ENCODE results near the gene TOX2.

GRCh38 chr20:43913291-43914025 lies 1.2 kb upstream of the TOX2 start:
- TF ChIP-seq CTCF (conservative IDR thresholded peaks at IDR 0.05; ENCODE audit: low read depth, low read length) (no peak), POLR2A (IDR thresholded peaks at IDR 0.05; ENCODE audit: low read depth, low read length) (no peak), MAZ (IDR thresholded peaks at IDR 0.05; ENCODE audit: borderline replicate concordance, low read depth, low read length) (no peak), NFE2L2 (IDR thresholded peaks at IDR 0.05; ENCODE audit: low read depth, low read length) (no peak), ELK1 (IDR thresholded peaks at IDR 0.05; ENCODE audit: borderline replicate concordance, low read depth, low read length) (no peak), SMC3 (IDR thresholded peaks at IDR 0.05; ENCODE audit: low read depth, low read length) (no peak), RAD21 (IDR thresholded peaks at IDR 0.05; ENCODE audit: low read length) (no peak), USF2 (IDR thresholded peaks at IDR 0.05; ENCODE audit: low read depth, low read length) (no peak), BHLHE40 (IDR thresholded peaks at IDR 0.05; ENCODE audit: low read depth, low read length) (no peak)

Measured in IMR-90 (cell line).